SK-N-SH treated with all-trans-retinoic acid at 6 μM for 48 hours (cell line): ENCODE data around the gene FAM117A.

Source experiments
- ATAC-seq: fragments of 200-7000 bp; cut with Tn5 transposase; 3 replicates; pipeline ENCODE4 v1.9.1; 2020; ENCODE audit warnings: mild to moderate bottlenecking, moderate library complexity
- ARNTL ChIP-seq: fragments of 450-650 bp; formaldehyde crosslinking; IDR thresholded peaks from 2 replicates; pipeline ENCODE4 v1.5.0; 2020; ENCODE audit warnings: low read depth, mild to moderate bottlenecking, moderate library complexity, borderline replicate concordance
- BACH2 ChIP-seq: fragments of 250-450 bp; sonication (Bioruptor Pico); IDR thresholded peaks from 2 replicates; pipeline ENCODE4 v1.9.0; 2021; ENCODE audit warnings: mild to moderate bottlenecking, borderline replicate concordance
- CSDC2 ChIP-seq: fragments of 250-450 bp; sonication (Bioruptor Pico); IDR thresholded peaks from 2 replicates; pipeline ENCODE4 v1.5.0; 2020; ENCODE audit warnings: mild to moderate bottlenecking, moderate library complexity
- ESRRG ChIP-seq: fragments of 250-450 bp; sonication (Bioruptor Pico); IDR thresholded peaks from 2 replicates; pipeline ENCODE4 v1.6.1; 2021; ENCODE audit warnings: mild to moderate bottlenecking
- GLIS3 ChIP-seq: fragments of 250-450 bp; sonication (Bioruptor Pico); IDR thresholded peaks from 2 replicates; pipeline ENCODE4 v1.5.0; 2020; ENCODE audit warnings: mild to moderate bottlenecking, moderate library complexity
- ISL1 ChIP-seq: fragments of 250-450 bp; sonication (Bioruptor Pico); IDR thresholded peaks from 2 replicates; pipeline ENCODE4 v2.1.2; 2022; ENCODE audit warnings: mild to moderate bottlenecking, moderate library complexity
- OSR1 ChIP-seq: fragments of 250-450 bp; sonication (Bioruptor Pico); IDR thresholded peaks from 2 replicates; pipeline ENCODE4 v1.8.0; 2022; ENCODE audit warnings: moderate library complexity, mild to moderate bottlenecking, inconsistent platforms
- PPARA ChIP-seq: fragments of 250-450 bp; sonication (Bioruptor Pico); IDR thresholded peaks from 2 replicates; pipeline ENCODE4 v1.5.0; 2020; ENCODE audit warnings: mild to moderate bottlenecking, borderline replicate concordance
- RARB ChIP-seq: fragments of 250-450 bp; sonication (Bioruptor Pico); IDR thresholded peaks from 2 replicates; pipeline ENCODE4 v1.8.0; 2021; ENCODE audit warnings: mild to moderate bottlenecking, moderate library complexity
- SNAI2 ChIP-seq: fragments of 250-450 bp; sonication (Bioruptor Pico); IDR thresholded peaks from 2 replicates; pipeline ENCODE4 v1.5.0; 2020; ENCODE audit warnings: mild to moderate bottlenecking, moderate library complexity
- TCF4 ChIP-seq: fragments of 250-450 bp; sonication (Bioruptor Pico); IDR thresholded peaks from 2 replicates; pipeline ENCODE4 v1.8.0; 2021; ENCODE audit warnings: mild to moderate bottlenecking, moderate library complexity, borderline replicate concordance
- TOX ChIP-seq: fragments of 250-450 bp; sonication (Bioruptor Pico); IDR thresholded peaks from 2 replicates; pipeline ENCODE4 v1.8.0; 2021; ENCODE audit warnings: mild to moderate bottlenecking, moderate library complexity, borderline replicate concordance
- ZFP3 ChIP-seq: fragments of 250-450 bp; sonication (Bioruptor Pico); IDR thresholded peaks from 2 replicates; pipeline ENCODE4 v1.5.0; 2020; ENCODE audit warnings: mild to moderate bottlenecking, moderate library complexity
- ZFP30 ChIP-seq: fragments of 450-650 bp; formaldehyde crosslinking; IDR thresholded peaks from 2 replicates; pipeline ENCODE4 v1.5.0; 2022; ENCODE audit warnings: mild to moderate bottlenecking, moderate library complexity
- ZNF565 ChIP-seq: fragments of 450-650 bp; formaldehyde crosslinking; conservative IDR thresholded peaks from 2 replicates; pipeline ENCODE4 v1.5.0; 2020; ENCODE audit warnings: low read depth, mild to moderate bottlenecking, moderate library complexity
- ZNF70 ChIP-seq: fragments of 450-650 bp; formaldehyde crosslinking; IDR thresholded peaks from 2 replicates; pipeline ENCODE4 v1.5.0; 2020; ENCODE audit warnings: mild to moderate bottlenecking, moderate library complexity
- ZNF8 ChIP-seq: fragments of 450-650 bp; formaldehyde crosslinking; IDR thresholded peaks from 2 replicates; pipeline ENCODE4 v1.5.0; 2020; ENCODE audit warnings: mild to moderate bottlenecking, moderate library complexity
- TF ChIP-seq, protein P1 (sequence below): fragments of 250-450 bp; sonication (Bioruptor Pico); IDR thresholded peaks from 2 replicates; pipeline ENCODE4 v1.8.0; 2021; ENCODE audit warnings: low read depth, mild to moderate bottlenecking, moderate library complexity, borderline replicate concordance
- TF ChIP-seq, protein P2 (sequence below): fragments of 250-450 bp; sonication (Bioruptor Pico); IDR thresholded peaks from 2 replicates; pipeline ENCODE4 v1.5.0; 2020; ENCODE audit warnings: mild to moderate bottlenecking, moderate library complexity
- TF ChIP-seq, protein P3 (sequence below): fragments of 250-450 bp; sonication (Bioruptor Pico); IDR thresholded peaks from 2 replicates; pipeline ENCODE4 v1.5.1; 2020; ENCODE audit warnings: low read depth, mild to moderate bottlenecking, moderate library complexity
- TF ChIP-seq, protein P4 (sequence below): fragments of 250-450 bp; sonication (Bioruptor Pico); IDR thresholded peaks from 2 replicates; pipeline ENCODE4 v1.8.0; 2020; ENCODE audit warnings: mild to moderate bottlenecking, moderate library complexity, borderline replicate concordance

FAM117A gene

DNA sequence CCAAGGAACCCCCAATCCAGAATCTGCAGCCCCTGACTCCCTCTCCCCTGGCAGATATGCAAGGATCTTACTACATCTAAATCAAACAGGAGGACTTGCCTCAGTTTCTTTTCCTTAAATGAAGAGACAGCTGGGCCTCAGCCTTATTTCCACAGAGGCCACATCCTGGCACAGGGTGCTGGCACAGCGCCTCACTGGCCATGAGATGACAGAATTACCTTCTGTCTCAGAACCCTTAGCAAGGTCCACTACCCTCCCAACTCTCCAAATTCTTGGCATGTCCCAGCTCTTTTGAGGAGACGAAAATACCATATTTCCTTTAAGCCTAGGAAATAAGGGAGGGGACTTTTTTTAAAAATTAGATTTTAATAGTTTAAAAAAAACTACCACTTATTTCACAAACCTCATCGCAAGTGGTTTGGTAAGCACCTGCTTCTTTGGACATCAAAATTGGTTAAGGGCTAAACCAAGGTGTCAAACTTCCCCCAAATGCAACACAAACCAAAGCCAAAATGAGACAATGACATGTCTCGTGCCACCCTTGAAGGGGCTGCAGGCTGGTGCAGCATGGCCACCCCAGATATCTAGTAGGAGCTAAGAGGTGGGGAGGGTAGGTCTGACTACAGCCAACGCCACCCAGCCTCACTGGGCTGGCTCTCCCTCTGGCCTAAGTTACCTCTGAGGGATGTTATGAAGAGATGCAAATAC is 25.3 kb downstream of the FAM117A start:
- TF ChIP-seq ISL1 (CRISPR knock-in tag) (no peak), OSR1 (CRISPR knock-in tag) (no peak), SNAI2 (CRISPR knock-in tag) (no peak), ZNF70 (CRISPR knock-in tag) (no peak), ESRRG (CRISPR knock-in tag) (no peak), ARNTL (CRISPR knock-in tag) (no peak), RARB (CRISPR knock-in tag) (no peak), GLIS3 (CRISPR knock-in tag) (no peak), ZFP30 (CRISPR knock-in tag) (no peak), ZNF565 (CRISPR knock-in tag) (no peak), TCF4 (CRISPR knock-in tag) (no peak), ZNF8 (CRISPR knock-in tag) (no peak), CSDC2 (CRISPR knock-in tag) (no peak), PPARA (no peak)
- TF ChIP-seq, protein P1, sequence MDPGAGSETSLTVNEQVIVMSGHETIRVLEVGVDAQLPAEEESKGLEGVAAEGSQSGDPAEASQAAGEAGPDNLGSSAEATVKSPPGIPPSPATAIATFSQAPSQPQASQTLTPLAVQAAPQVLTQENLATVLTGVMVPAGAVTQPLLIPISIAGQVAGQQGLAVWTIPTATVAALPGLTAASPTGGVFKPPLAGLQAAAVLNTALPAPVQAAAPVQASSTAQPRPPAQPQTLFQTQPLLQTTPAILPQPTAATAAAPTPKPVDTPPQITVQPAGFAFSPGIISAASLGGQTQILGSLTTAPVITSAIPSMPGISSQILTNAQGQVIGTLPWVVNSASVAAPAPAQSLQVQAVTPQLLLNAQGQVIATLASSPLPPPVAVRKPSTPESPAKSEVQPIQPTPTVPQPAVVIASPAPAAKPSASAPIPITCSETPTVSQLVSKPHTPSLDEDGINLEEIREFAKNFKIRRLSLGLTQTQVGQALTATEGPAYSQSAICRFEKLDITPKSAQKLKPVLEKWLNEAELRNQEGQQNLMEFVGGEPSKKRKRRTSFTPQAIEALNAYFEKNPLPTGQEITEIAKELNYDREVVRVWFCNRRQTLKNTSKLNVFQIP (CRISPR knock-in tag), result no peak
- TF ChIP-seq, protein P2, sequence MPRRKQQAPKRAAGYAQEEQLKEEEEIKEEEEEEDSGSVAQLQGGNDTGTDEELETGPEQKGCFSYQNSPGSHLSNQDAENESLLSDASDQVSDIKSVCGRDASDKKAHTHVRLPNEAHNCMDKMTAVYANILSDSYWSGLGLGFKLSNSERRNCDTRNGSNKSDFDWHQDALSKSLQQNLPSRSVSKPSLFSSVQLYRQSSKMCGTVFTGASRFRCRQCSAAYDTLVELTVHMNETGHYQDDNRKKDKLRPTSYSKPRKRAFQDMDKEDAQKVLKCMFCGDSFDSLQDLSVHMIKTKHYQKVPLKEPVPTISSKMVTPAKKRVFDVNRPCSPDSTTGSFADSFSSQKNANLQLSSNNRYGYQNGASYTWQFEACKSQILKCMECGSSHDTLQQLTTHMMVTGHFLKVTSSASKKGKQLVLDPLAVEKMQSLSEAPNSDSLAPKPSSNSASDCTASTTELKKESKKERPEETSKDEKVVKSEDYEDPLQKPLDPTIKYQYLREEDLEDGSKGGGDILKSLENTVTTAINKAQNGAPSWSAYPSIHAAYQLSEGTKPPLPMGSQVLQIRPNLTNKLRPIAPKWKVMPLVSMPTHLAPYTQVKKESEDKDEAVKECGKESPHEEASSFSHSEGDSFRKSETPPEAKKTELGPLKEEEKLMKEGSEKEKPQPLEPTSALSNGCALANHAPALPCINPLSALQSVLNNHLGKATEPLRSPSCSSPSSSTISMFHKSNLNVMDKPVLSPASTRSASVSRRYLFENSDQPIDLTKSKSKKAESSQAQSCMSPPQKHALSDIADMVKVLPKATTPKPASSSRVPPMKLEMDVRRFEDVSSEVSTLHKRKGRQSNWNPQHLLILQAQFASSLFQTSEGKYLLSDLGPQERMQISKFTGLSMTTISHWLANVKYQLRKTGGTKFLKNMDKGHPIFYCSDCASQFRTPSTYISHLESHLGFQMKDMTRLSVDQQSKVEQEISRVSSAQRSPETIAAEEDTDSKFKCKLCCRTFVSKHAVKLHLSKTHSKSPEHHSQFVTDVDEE, result no peak
- TF ChIP-seq, protein P3, sequence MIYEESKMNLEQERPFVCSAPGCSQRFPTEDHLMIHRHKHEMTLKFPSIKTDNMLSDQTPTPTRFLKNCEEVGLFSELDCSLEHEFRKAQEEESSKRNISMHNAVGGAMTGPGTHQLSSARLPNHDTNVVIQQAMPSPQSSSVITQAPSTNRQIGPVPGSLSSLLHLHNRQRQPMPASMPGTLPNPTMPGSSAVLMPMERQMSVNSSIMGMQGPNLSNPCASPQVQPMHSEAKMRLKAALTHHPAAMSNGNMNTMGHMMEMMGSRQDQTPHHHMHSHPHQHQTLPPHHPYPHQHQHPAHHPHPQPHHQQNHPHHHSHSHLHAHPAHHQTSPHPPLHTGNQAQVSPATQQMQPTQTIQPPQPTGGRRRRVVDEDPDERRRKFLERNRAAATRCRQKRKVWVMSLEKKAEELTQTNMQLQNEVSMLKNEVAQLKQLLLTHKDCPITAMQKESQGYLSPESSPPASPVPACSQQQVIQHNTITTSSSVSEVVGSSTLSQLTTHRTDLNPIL, result no peak
- TF ChIP-seq, protein P4, sequence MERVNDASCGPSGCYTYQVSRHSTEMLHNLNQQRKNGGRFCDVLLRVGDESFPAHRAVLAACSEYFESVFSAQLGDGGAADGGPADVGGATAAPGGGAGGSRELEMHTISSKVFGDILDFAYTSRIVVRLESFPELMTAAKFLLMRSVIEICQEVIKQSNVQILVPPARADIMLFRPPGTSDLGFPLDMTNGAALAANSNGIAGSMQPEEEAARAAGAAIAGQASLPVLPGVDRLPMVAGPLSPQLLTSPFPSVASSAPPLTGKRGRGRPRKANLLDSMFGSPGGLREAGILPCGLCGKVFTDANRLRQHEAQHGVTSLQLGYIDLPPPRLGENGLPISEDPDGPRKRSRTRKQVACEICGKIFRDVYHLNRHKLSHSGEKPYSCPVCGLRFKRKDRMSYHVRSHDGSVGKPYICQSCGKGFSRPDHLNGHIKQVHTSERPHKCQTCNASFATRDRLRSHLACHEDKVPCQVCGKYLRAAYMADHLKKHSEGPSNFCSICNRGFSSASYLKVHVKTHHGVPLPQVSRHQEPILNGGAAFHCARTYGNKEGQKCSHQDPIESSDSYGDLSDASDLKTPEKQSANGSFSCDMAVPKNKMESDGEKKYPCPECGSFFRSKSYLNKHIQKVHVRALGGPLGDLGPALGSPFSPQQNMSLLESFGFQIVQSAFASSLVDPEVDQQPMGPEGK (CRISPR knock-in tag), result no peak

DNA sequence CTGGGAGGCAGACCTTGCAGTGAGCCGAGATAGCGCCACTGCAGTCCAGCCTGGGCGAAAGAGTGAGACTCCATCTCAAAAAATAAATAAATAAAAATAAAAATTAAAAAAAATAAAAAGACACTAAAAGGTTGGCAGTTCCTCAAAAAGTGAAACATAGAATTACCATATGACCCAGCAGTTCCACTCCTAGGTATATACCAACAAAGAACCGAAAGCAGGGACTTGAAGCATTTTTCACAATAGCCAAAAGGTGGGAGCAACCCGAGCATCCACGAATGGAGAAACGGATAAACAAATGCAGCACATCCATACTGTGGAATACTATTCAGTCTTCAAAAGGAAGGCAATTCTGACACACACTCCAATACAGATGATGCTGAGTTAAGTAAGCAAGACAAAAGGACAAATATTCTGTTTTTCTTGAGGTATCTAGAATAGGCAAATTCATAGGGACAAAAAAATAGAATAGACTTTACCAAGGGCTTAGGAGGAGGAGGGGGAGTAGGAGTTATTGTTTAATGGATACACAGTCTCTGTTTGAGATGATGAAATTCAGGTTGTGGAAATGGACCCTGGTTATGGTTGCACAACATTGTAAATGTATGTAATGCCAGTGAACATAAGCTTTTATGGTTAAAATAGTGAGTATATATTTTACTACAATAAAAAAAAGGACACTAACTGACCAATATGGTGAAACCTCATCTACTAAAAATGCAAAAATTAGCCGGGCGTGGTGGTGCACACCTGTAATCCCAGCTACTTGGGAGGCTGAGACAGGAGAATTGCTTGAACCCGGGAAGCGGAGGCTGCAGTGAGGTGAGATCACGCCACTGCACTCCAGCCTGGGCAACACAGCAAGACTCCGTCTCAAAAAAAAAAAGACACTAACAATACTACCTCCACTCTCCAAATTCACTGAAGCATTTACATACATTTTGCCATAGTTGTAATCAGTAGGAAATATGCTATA is 29.1 kb downstream of the FAM117A start:
- ATAC-seq, result no peak
- TF ChIP-seq CSDC2 (CRISPR knock-in tag) (no peak), RARB (CRISPR knock-in tag) (no peak), ZNF8 (CRISPR knock-in tag) (no peak), TCF4 (CRISPR knock-in tag) (no peak), SNAI2 (CRISPR knock-in tag) (no peak), OSR1 (CRISPR knock-in tag) (no peak), GLIS3 (CRISPR knock-in tag) (no peak), PPARA (no peak), ZFP30 (CRISPR knock-in tag) (no peak), BACH2 (CRISPR knock-in tag) (no peak), ZNF565 (CRISPR knock-in tag) (no peak), ZNF70 (CRISPR knock-in tag) (no peak), ISL1 (CRISPR knock-in tag) (no peak), TOX (CRISPR knock-in tag) (no peak), ZFP3 (CRISPR knock-in tag) (no peak)
- TF ChIP-seq, protein P1 (CRISPR knock-in tag), result no peak
- TF ChIP-seq, protein P3, result no peak
- TF ChIP-seq, protein P2, result no peak

More for the DNA sequence above, 25.3 kb downstream of the FAM117A start:
- no peak for ATAC-seq
